HG03066 (cell line): ENCODE results near the gene TLDC2.
"Not testable (repeated sequence)": the region's sequence is repeated elsewhere in the genome, so short reads cannot be mapped to it uniquely, and the experiment has no call there.

Source experiments
- ATAC-seq: cut with Tn5 transposase; IDR thresholded peaks from one replicate; pipeline ENCODE4 v1.9.1; 2021; ENCODE audit warnings: low read depth; ENCODE audit not compliant: unreplicated experiment

TLDC2 gene

GRCh38 chr20:36866681-36867495 is 9.1 kb upstream of the TLDC2 start:
- ATAC-seq, result no peak

DNA sequence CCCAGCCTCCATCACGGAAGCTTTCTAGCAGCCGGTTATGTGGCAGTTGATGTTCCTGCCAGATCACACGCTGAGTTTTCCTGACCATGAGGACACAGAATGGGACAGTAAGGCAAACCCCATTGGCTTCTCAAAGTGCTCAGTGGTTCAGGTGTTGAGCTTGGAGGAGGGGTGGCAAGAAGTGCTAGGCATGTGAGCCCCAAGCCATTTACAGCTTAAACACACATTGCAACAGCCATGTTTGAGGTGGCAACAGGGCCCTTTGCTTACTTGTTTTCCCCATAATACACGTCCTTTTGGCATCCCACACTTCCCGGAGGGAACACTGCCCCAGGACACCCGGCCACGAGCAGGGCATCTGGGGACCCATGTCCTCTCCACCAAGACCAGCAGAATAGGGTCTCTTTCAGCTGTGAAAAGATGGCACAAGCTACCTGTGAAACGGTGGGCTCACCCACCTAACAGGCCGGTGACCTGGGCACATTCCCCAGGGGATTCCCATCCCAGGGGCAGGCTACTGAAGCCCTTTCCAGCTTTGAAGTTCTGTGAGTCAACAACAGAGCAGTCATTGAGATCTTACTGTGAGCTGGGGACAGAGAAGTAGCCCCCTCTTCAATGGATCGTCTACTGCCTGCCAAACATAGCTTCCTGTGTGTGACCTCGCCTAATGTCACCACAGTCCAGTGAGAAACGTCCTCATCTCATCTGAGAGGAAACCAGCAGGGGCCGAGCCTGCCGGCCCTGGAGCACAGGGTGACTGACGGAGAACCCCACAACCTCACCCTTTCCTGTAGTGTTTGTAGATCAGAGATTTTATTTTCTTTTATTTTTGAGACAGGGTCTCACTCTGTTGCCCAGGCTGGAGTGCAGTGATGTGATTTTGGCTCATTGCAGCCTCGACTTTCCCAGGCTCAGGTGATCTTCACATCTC is 4.0 kb upstream of the TLDC2 start:
- no peak for ATAC-seq

- no peak for ATAC-seq
Observed at GRCh38 chr20:36872852-36873251, 3.1 kb upstream of the TLDC2 start.

DNA sequence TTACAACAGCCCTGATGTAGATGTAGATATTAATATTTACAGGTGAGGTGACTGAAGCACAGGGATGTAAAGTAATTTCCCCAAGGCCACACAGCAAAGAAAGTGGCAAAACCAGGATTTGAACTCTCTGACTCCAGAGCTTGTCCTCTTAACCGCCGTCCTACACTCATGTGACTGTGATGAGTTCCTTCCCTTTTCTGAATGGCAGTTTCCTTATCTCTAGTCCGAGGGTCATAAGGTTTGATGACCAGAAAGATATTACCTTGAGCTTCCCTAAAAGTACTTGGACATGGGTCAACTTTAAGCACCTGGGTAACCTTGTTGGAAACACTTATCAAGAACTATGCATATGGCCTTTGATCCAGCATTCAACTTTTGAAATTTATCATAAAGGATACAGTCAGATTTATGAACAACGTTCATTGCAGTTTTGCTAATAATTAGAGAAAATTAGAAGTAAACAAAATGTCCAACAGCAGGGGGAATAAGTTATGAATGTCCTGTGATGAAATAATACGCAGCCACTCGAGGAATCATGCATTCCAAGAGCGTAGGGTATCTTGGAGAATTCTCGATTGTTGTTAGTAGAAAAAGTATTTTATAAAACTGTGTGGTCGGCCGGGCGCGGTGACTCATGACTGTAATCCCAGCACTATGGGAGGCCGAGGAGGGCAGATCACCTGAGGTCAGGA is 2.3 kb upstream of the TLDC2 start:
- no peak for ATAC-seq

GRCh38 chr20:36875093-36875492 is 845 bp upstream of the TLDC2 start:
- ATAC-seq, result not testable (repeated sequence)

GRCh38 chr20:36876473-36876833 is 515 bp downstream of the TLDC2 start:
- ATAC-seq, result no peak

GRCh38 chr20:36878941-36879340 is 3.0 kb downstream of the TLDC2 start:
- no peak for ATAC-seq

DNA sequence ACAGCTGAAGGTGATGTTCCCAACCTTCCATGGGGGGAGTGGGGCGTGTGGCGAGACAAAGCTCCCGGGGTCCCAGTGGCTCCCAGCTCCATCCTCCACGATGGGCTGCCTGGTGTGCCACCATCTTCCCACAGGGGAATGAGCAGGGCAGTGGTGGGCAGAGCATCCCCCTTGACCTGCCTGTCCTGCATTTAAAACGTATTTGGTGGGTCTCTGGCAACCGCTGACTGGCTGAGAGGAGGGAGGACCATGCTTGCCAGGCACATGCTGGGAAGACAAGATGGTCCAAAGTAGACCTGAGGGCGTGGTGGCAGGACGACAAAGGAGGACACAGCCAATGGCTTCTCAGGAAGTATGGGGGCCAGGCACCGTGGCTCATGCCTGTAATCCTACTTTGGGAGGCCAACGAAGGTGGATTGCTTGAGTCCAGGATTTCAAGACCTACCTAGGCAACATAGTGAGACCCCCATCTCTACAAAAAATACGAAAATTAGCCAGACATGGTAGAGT is 4.9 kb downstream of the TLDC2 start:
- ATAC-seq, result no peak

GRCh38 chr20:36881331-36881730 is 5.4 kb downstream of the TLDC2 start:
- ATAC-seq, result no peak

DNA sequence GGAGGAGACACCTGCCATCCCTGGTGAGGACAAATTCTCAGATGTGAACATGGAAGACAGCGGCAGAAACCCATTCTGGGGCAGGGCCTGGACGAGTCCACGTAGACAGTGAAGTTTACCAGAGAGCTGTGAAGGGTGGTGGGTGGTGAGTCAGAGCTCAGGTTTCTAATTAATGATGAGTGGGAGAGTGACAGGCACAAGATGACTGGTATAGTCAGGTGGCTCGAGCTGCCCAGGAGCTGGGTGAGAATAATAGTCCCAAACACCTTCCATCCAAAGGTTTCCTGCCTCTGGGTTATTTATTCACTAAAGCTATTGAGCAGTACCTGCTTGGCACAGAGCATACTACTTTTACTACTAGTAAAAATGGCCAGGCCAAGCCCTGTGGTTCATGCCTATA is 6.0 kb downstream of the TLDC2 start:
- ATAC-seq, result no peak

DNA sequence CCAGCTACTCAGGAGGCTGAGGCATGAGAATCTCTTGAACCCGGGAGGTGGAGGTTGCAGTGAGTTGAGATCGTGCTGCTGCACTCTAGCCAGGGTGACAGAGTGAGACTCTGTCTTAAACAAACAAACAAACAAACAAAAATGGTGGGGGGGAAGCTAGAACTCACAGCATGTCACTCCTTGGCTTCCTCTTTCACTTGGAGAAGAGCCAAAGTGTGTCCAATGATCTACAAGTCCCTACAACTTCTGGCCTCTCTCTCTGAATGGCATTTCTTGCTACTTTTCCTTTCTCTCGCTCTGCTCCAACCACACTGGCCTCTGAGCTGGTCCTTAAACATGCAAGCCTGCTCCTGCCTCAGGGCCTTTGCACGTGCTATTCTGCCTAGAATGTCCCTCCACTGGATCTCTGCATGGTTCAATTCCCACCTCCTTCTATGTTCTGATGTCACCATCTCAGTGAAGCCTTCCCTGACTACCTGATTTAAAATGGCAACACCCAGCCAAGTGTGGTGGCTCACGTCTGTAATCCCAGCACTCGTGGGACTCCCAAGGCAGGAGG is 8.1 kb downstream of the TLDC2 start:
- ATAC-seq, result no peak

- ATAC-seq, result no peak
Observed at GRCh38 chr20:36885356-36885755, 9.4 kb downstream of the TLDC2 start.

DNA sequence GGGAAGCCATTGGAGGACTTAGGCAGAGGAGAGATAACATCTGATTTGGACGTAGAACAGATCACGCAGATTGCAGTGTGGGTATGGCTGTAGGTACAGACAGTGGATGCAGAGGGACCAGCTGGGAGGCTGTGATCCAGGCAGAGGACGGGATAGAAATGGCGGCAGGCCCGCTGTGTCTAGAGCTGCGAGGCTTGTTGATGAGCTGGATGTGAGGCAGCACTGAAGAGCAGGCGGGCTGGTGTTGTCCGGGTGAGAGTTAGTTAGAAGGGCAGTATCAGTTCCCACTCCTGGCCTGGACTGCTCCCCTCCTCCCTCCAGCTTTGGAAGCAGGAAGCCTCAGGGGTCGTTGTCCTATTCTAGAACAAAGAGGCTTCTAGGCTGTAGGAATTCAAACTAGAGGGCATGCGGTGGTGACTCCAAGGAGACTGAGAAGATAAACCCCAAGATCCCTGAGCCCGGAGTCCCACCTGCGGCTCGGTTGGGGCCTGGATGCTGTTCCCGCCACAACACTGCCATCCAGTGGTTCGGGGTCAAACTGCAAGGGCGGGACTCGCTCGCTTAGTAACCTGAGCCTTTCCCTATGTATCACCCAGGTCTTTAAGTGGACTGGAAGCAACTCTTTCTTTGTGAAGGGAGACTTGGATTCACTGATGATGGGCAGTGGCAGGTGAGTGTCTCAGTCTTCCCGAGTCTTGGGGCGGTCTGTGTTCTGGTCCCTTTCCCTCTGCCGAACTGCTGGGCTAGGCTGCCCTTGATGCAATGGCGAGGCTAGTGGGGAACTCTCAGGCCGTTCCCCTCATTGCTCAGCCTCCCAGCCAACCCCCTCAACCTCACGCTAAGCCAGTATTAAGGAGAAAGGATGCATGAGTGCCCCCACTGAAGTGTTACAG is 11.2 kb downstream of the TLDC2 start:
- no peak for ATAC-seq

- ATAC-seq, result no peak
Observed at GRCh38 chr20:36887752-36888090, 11.8 kb downstream of the TLDC2 start.

- ATAC-seq, result no peak
Observed at GRCh38 chr20:36888880-36889516, 13.1 kb downstream of the TLDC2 start.

DNA sequence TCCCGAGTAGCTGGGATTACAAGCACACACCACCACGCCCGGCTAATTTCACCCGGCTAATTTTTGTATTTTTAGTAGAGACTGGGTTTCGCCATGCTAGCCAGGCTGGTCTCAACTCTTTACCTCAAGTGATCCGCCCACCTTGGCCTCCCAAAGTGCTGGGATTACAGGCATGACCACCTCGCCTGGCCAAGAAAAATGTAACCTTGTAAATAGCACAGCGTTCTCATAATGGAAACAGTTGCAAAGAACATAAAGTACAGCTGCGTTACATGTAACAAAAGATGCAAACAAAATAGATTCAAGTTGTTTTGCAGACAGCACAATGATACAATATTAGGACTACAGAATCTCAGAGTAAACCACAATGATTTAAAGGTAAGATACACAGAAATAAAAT is 14.6 kb downstream of the TLDC2 start:
- ATAC-seq, result no peak

- no peak for ATAC-seq
Observed at GRCh38 chr20:36891211-36891610, 15.3 kb downstream of the TLDC2 start.

DNA sequence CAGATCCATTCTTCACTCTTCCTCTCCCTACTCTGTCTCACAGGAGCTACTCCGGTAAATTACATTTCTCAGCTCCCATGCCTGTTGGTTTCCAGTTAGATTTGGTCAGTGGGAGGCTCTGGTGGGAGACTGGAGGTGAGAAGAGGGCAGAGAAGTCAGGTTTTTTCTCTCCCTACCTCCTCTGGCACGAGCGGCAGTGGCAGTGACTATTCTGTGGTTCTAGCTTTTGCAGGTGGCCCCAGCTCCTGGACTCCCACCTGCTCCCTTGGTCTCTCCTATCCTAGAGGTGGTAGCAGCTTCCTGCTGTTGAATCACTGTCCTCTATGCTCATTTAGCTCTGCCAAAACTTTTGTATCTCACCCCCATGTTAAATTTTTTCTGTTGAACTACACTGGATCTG is 17.9 kb downstream of the TLDC2 start:
- no peak for ATAC-seq

DNA sequence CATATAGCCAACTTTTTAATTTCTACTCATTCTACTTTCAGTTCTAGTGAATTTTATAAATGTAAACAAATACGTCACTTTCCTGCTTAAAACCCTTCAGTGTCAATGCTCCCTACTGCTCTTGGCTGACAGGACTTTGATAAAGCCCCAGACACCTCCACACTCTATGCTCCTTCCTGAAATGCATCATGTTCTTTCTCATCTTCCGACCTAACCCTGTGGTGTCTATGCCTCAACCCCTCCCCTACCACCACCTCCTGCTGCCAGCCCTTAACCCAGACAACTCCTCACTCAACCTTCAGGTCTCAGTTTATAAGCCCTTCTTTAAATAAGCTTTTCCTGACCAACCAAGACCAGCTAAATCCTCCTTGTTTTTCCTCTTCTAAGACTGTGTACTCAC is 19.1 kb downstream of the TLDC2 start:
- no peak for ATAC-seq
